Peyer's patch (tissue), 4 donors: Measurements from ENCODE around the gene IGFBPL1. TPM values are rescaled to one million over a fixed set of nuclear protein-coding genes. Genes with fewer than 3 reads are reported as not detected.

Source experiments
- DNase-seq, 3 donors: peaks; one replicate each; pipeline ENCODE4 v3.0.0-alpha.2; 2017 to 2019
- H3K27ac ChIP-seq, 4 donors: fragments of 200-600 bp; sonication (generic); one replicate each; pipeline ENCODE4 v1.5.1; 2016 to 2019
- H3K27me3 ChIP-seq, 2 donors: fragments of 200-600 bp; sonication (generic); one replicate each; pipeline ENCODE4 v1.5.1; 2019
- H3K36me3 ChIP-seq, 3 donors: fragments of 200-600 bp; sonication (generic); one replicate each; pipeline ENCODE4 v1.5.1; 2016 to 2019
- H3K4me1 ChIP-seq, 4 donors: fragments of 200-600 bp; sonication (generic); one replicate each; pipeline ENCODE4 v1.5.1; 2016 to 2019
- H3K4me3 ChIP-seq, 4 donors: fragments of 200-600 bp; sonication (generic); 1 replicate in 3 of 4; 2 replicates in 1 of 4; pipeline ENCODE4 v1.5.1; 2016 to 2019; ENCODE audit warnings: mild to moderate bottlenecking in 1 of 4
- H3K9me3 ChIP-seq, 4 donors: fragments of 200-600 bp; sonication (generic); one replicate each; pipeline ENCODE4 v1.5.1; 2016 to 2019; ENCODE audit warnings: mild to moderate bottlenecking in 1 of 4
- CTCF ChIP-seq, 6 experiments: fragments of 450-650 bp in 4 of 6; fragments of 200-600 bp in 2 of 6; sonication (generic) in 1 of 6; IDR thresholded peaks; one replicate each; pipeline ENCODE4 v1.5.1; 2017 to 2019; ENCODE audit warnings: antibody characterized with exemption in 6 of 6, mild to moderate bottlenecking in 3 of 6, moderate library complexity in 1 of 6
- POLR2A ChIP-seq, 2 donors: fragments of 450-650 bp; IDR thresholded peaks; one replicate each; pipeline ENCODE4 v1.5.1; 2017; ENCODE audit warnings: antibody characterized with exemption in 2 of 2, mild to moderate bottlenecking in 2 of 2, moderate library complexity in 2 of 2
- total RNA-seq, 4 donors: library from RNA; depleted of rRNA; stranded (reverse); fragments of >200 nt; gene quantifications; one replicate each; pipeline ENCODE4 v1.1.0, GENCODE V29; 2016

The IGFBPL1 gene
- total RNA-seq, 4 donors from 2014 or later: 1.2 to 1.4 TPM; not detected in 2

GRCh38 chr9:38389313-38389712, 34.9 kb downstream of the IGFBPL1 start:
- no peak for DNase-seq
- peaks cover 0 to 29% (median 1%) of the 10 kb centered on the region in 4 donors for H3K4me1 ChIP-seq
- peaks cover 0 to 4% (median 0%) of the 10 kb centered on the region in 4 donors for H3K9me3 ChIP-seq
- H3K27ac ChIP-seq: peak overlapping the region in 2 of 4 donors; percentile 10 to 69
- H3K27me3 ChIP-seq: no peaks in the 10 kb centered on the region
- no peaks in the 10 kb centered on the region for H3K36me3 ChIP-seq
- TF ChIP-seq POLR2A (IDR thresholded peaks at IDR 0.05): no peak
- TF ChIP-seq CTCF (IDR thresholded peaks at IDR 0.05): no peak
- H3K4me3 ChIP-seq: no peak overlapping the region

- Histone ChIP-seq H3K4me1 (peaks cover 0 to 22% (median 1%) of the 10 kb centered on the region in 4 donors), H3K9me3 (peaks cover 0 to 4% (median 0%) of the 10 kb centered on the region in 4 donors), H3K27me3 (no peaks in the 10 kb centered on the region), H3K27ac (peak overlapping the region in 3 of 4 donors; percentile 10 to 69 (median 49)), H3K4me3 (no peak overlapping the region), H3K36me3 (no peaks in the 10 kb centered on the region)
- TF ChIP-seq CTCF (IDR thresholded peaks at IDR 0.05): no peak
- TF ChIP-seq POLR2A (IDR thresholded peaks at IDR 0.05): no peak
- no peak for DNase-seq
Observed at GRCh38 chr9:38388283-38389223, 35.7 kb downstream of the IGFBPL1 start.

GRCh38 chr9:38387751-38388150, 36.5 kb downstream of the IGFBPL1 start:
- H3K27ac ChIP-seq: peak overlapping the region in 1 of 4 donors; percentile 69
- H3K9me3 ChIP-seq: peaks cover 0 to 4% (median 0%) of the 10 kb centered on the region in 4 donors
- H3K27me3 ChIP-seq: no peaks in the 10 kb centered on the region
- no peak for TF ChIP-seq POLR2A (IDR thresholded peaks at IDR 0.05)
- TF ChIP-seq CTCF (IDR thresholded peaks at IDR 0.05): no peak
- peaks cover 0 to 18% (median 1%) of the 10 kb centered on the region in 4 donors for H3K4me1 ChIP-seq
- H3K36me3 ChIP-seq: no peaks in the 10 kb centered on the region
- DNase-seq: no peak
- no peak overlapping the region for H3K4me3 ChIP-seq

GRCh38 chr9:38387066-38387465, 37.2 kb downstream of the IGFBPL1 start:
- Histone ChIP-seq H3K27ac (peak overlapping the region in 2 of 4 donors; percentile 22 to 69), H3K9me3 (peaks cover 0 to 4% (median 0%) of the 10 kb centered on the region in 4 donors), H3K4me1 (peaks cover 0 to 19% (median 1%) of the 10 kb centered on the region in 4 donors), H3K36me3 (no peaks in the 10 kb centered on the region), H3K27me3 (no peaks in the 10 kb centered on the region), H3K4me3 (no peak overlapping the region)
- no peak for DNase-seq
- TF ChIP-seq CTCF (IDR thresholded peaks at IDR 0.05) (no peak), POLR2A (IDR thresholded peaks at IDR 0.05) (no peak)

- H3K27ac ChIP-seq: peak overlapping the region in 2 of 4 donors; percentile 3 to 60
- H3K4me1 ChIP-seq: peaks cover 0 to 25% (median 1%) of the 10 kb centered on the region in 4 donors
- peaks cover 0 to 4% (median 0%) of the 10 kb centered on the region in 4 donors for H3K9me3 ChIP-seq
- H3K27me3 ChIP-seq: no peaks in the 10 kb centered on the region
- no peak for DNase-seq
- H3K36me3 ChIP-seq: no peaks in the 10 kb centered on the region
- no peak overlapping the region for H3K4me3 ChIP-seq
- no peak for TF ChIP-seq POLR2A (IDR thresholded peaks at IDR 0.05)
- no peak for TF ChIP-seq CTCF (IDR thresholded peaks at IDR 0.05)
Observed at GRCh38 chr9:38386319-38386895, 37.8 kb downstream of the IGFBPL1 start.
